Thyroid gland (tissue), 4 donors: ENCODE results near the gene ZBTB7C. TPM values are rescaled to one million over a fixed set of nuclear protein-coding genes. Genes with fewer than 3 reads are reported as not detected.

Experiments used
- DNase-seq, 2 donors: peaks; one replicate each; pipeline ENCODE4 v3.0.0-alpha.2; 2019
- H3K27ac ChIP-seq, 3 donors: fragments of 200-600 bp; sonication (generic); 1 replicate in 2 of 3; 2 replicates in 1 of 3; pipeline ENCODE4 v1.5.1; 2016 to 2019; ENCODE audit warnings: mild to moderate bottlenecking in 1 of 3, moderate library complexity in 1 of 3
- H3K27me3 ChIP-seq: fragments of 200-600 bp; sonication (generic); one replicate; pipeline ENCODE4 v1.5.1; 2019
- H3K36me3 ChIP-seq, 2 donors: fragments of 200-600 bp; sonication (generic); one replicate each; pipeline ENCODE4 v1.5.1; 2016 to 2019
- H3K4me1 ChIP-seq, 2 donors: fragments of 200-600 bp; sonication (generic); one replicate each; pipeline ENCODE4 v1.5.1; 2017 to 2019
- H3K4me3 ChIP-seq, 3 donors: fragments of 200-600 bp; sonication (generic); replicated peaks in 1 of 3; 1 replicate in 2 of 3; 2 replicates in 1 of 3; pipeline ENCODE4 v1.5.1; 2016; ENCODE audit warnings: mild to moderate bottlenecking in 1 of 3
- H3K9me3 ChIP-seq: fragments of 200-600 bp; sonication (generic); one replicate; pipeline ENCODE4 v1.5.1; 2017
- CTCF ChIP-seq, 6 experiments: fragments of 200-600 bp in 3 of 6; fragments of 450-650 bp in 3 of 6; sonication (generic) in 3 of 6; IDR thresholded peaks; one replicate each; pipeline ENCODE4 v1.5.1; 2016 to 2019; ENCODE audit warnings: antibody characterized with exemption in 6 of 6, mild to moderate bottlenecking in 2 of 6, inconsistent platforms in 1 of 6, moderate library complexity in 1 of 6
- POLR2A ChIP-seq, 2 donors: fragments of 450-650 bp; IDR thresholded peaks; one replicate each; pipeline ENCODE4 v1.6.1; 2017; ENCODE audit warnings: antibody characterized with exemption in 2 of 2, mild to moderate bottlenecking in 2 of 2, moderate library complexity in 1 of 2
- WGBS, 2 donors: methylation state at CpG; one replicate each; pipeline ENCODE4 v1.1.5; 2017; 5-methylcytosine and 5-hydroxymethylcytosine counted together
- intact Hi-C: fragments of 100-400 bp; cut with DNase I; formaldehyde crosslinking; loops from one replicate; pipeline ENCODE4 v1.15.1; 2023
- total RNA-seq, 4 donors: library from RNA; depleted of rRNA; stranded (reverse); fragments of >200 nt; gene quantifications; one replicate each; pipeline ENCODE4 v1.2.3, GENCODE V29; 2016

ZBTB7C gene
- total RNA-seq, 4 donors from 2014 or later, result 41.7 to 66.7 (median 49.5) TPM

DNA sequence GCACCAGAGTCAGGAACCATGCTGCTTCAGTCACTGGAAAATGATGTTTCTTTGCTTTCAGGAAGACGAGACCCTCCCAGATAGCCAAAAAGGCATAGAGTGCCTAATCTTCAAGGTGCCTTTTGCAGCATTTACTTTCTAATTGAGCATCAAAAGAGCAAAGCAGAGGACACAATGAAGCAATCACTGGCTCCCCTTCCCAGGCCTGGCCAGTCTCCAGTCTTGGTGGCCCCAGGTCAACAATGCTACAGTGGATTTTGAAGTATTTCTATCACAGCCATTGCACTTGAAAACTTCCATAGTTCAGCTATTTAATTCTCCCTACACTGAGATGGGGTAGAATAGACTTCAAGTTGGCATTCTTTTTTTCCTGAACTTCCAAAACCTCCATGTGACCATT is 15.4 kb downstream of the ZBTB7C start:
- no peaks in the 10 kb centered on the region for H3K9me3 ChIP-seq
- H3K36me3 ChIP-seq, result no peaks in the 10 kb centered on the region
- TF ChIP-seq POLR2A (IDR thresholded peaks at IDR 0.05) (no peak), CTCF (IDR thresholded peaks at IDR 0.05) (no peak)
- intact Hi-C loops, result no loop called here
- H3K4me3 ChIP-seq, result no peak overlapping the region
- peaks cover 69 to 88% of the 10 kb centered on the region in 2 donors for H3K4me1 ChIP-seq
- peak; percentile 85 for DNase-seq
- WGBS, 2 donors, result 5 to 9% methylated on average over 1 of the region's 1 CpG
- no peaks in the 10 kb centered on the region for H3K27me3 ChIP-seq
- H3K27ac ChIP-seq, result peak overlapping the region; percentile 79 to 88 (median 82)

- Histone ChIP-seq H3K27ac (peak overlapping the region; percentile 79 to 88 (median 82)), H3K27me3 (no peaks in the 10 kb centered on the region), H3K36me3 (no peaks in the 10 kb centered on the region), H3K4me1 (peaks cover 63 to 88% of the 10 kb centered on the region in 2 donors), H3K4me3 (no peak overlapping the region), H3K9me3 (no peaks in the 10 kb centered on the region)
- 50 to 66% methylated on average over 5 of the region's 5 CpGs for WGBS, 2 donors
- intact Hi-C loops, result no loop called here
- DNase-seq, result no peak
- TF ChIP-seq CTCF (IDR thresholded peaks at IDR 0.05), result no peak
- no peak for TF ChIP-seq POLR2A (IDR thresholded peaks at IDR 0.05)
Observed at GRCh38 chr18:48393170-48393569, 16.0 kb downstream of the ZBTB7C start.

GRCh38 chr18:48392268-48392667 is 16.9 kb downstream of the ZBTB7C start:
- no peak overlapping the region for H3K4me3 ChIP-seq
- WGBS, 2 donors, result 11 to 26% methylated on average over 1 of the region's 1 CpG
- H3K27ac ChIP-seq, result peak overlapping the region; percentile 79 to 88 (median 82)
- no peaks in the 10 kb centered on the region for H3K27me3 ChIP-seq
- intact Hi-C loops, result no loop called here
- H3K4me1 ChIP-seq, result peaks cover 55 to 80% of the 10 kb centered on the region in 2 donors
- no peaks in the 10 kb centered on the region for H3K9me3 ChIP-seq
- TF ChIP-seq POLR2A (IDR thresholded peaks at IDR 0.05), result no peak
- TF ChIP-seq CTCF (IDR thresholded peaks at IDR 0.05), result no peak
- H3K36me3 ChIP-seq, result no peaks in the 10 kb centered on the region
- peak in 1 of 2 donors; percentile 17 for DNase-seq

- TF ChIP-seq POLR2A (IDR thresholded peaks at IDR 0.05) (no peak), CTCF (IDR thresholded peaks at IDR 0.05) (no peak)
- peak; percentile 78 for DNase-seq
- Histone ChIP-seq H3K9me3 (no peaks in the 10 kb centered on the region), H3K27ac (peak overlapping the region; percentile 79 to 88 (median 82)), H3K4me1 (peaks cover 51 to 76% of the 10 kb centered on the region in 2 donors), H3K4me3 (no peak overlapping the region), H3K36me3 (no peaks in the 10 kb centered on the region), H3K27me3 (no peaks in the 10 kb centered on the region)
- 22 to 28% methylated on average over 3 of the region's 3 CpGs for WGBS, 2 donors
- intact Hi-C loops, result no loop called here
Observed at GRCh38 chr18:48391868-48392267, 17.3 kb downstream of the ZBTB7C start.

DNA sequence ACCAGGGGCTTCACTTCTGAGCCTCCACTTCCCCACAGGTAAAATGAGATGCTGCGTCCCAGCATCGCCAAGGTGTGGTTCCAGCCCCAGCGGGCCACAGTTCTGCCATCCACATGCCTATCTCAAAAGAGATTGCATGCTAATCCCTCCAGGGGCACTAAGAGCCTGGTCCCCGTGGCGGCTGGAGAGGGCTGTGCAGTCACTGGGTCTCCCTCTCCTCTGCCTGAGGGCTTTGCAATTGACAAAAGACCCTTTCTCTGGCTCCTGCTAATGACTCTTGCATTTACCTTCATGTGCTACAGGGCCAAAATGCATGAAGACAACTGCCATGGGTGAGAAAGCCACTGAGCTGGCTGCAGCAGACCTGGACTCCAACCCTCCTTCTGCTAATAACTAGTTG is 18.5 kb downstream of the ZBTB7C start:
- TF ChIP-seq POLR2A (IDR thresholded peaks at IDR 0.05) (no peak), CTCF (IDR thresholded peaks at IDR 0.05) (no peak)
- intact Hi-C loops, result no loop called here
- no peak for DNase-seq
- WGBS, 2 donors, result 93 to 100% methylated on average over 1 to 5 of the region's 5 CpGs
- no peaks in the 10 kb centered on the region for H3K36me3 ChIP-seq
- H3K9me3 ChIP-seq, result no peaks in the 10 kb centered on the region
- H3K27ac ChIP-seq, result peak overlapping the region in 2 of 3 donors; percentile 82 to 88
- no peaks in the 10 kb centered on the region for H3K27me3 ChIP-seq
- peaks cover 39 to 63% of the 10 kb centered on the region in 2 donors for H3K4me1 ChIP-seq
- no peak overlapping the region for H3K4me3 ChIP-seq
